H1 (cell line): ENCODE results near the gene ZSCAN5A. TPM values are rescaled to one million over a fixed set of nuclear protein-coding genes. Genes with fewer than 3 reads are reported as not detected.

Source experiments
- CTCF ChIA-PET: fragments of 300-600 bp; sonication (Branson Sonifier 250); formaldehyde crosslinking; loops from one replicate; lab custom pipeline; 2021; ENCODE audit not compliant: partially characterized antibody; lab: Charles Lee
- POLR2A ChIA-PET: fragments of 300-600 bp; sonication (Branson Sonifier 250); formaldehyde crosslinking; loops from one replicate; lab custom pipeline; 2021; ENCODE audit warnings: inconsistent platforms; ENCODE audit not compliant: partially characterized antibody; lab: Charles Lee
- DNase-seq, 2 experiments: peaks; one replicate each; pipeline versions ENCODE4 v3.0.0 to v3.0.0-alpha.2; 2010 to 2022; ENCODE audit warnings: low spot score in 2 of 2, low read depth in 1 of 2, mixed read lengths in 1 of 2
- FAIRE-seq: peaks from 2 replicates; lab custom pipeline; 2011; peaks lifted over from hg19 to GRCh38; lab: Jason Lieb, UNC
- H2AFZ ChIP-seq: 2 replicates; pipeline ENCODE4 v1.8.1; 2012; ENCODE audit warnings: low read length, inconsistent platforms
- H2AK5ac ChIP-seq: 2 replicates; pipeline ENCODE4 v1.6.1; 2013; ENCODE audit warnings: low read depth, low read length
- H2BK120ac ChIP-seq: replicated peaks from 2 replicates; pipeline ENCODE3; 2013; ENCODE audit warnings: low read depth, low read length, inconsistent platforms
- H2BK12ac ChIP-seq: 2 replicates; pipeline ENCODE4 v1.6.1; 2013; ENCODE audit warnings: low read depth, low read length
- H2BK15ac ChIP-seq: 2 replicates; pipeline ENCODE4 v1.6.1; 2013; ENCODE audit warnings: low read length
- H2BK20ac ChIP-seq: 2 replicates; pipeline ENCODE4 v1.6.1; 2013; ENCODE audit warnings: low read length
- H2BK5ac ChIP-seq: 2 replicates; pipeline ENCODE4 v1.6.1; 2013; ENCODE audit warnings: low read depth, low read length
- H3K14ac ChIP-seq: 2 replicates; pipeline ENCODE4 v1.6.1; 2013; ENCODE audit warnings: inconsistent platforms; ENCODE audit not compliant: insufficient read length
- H3K18ac ChIP-seq: 2 replicates; pipeline ENCODE4 v1.6.1; 2013; ENCODE audit warnings: low read length; ENCODE audit errors: extremely low read depth
- H3K23ac ChIP-seq: 2 replicates; pipeline ENCODE4 v1.6.1; 2013; ENCODE audit warnings: inconsistent platforms; ENCODE audit not compliant: insufficient read length
- H3K23me2 ChIP-seq: 2 replicates; pipeline ENCODE4 v1.6.1; 2013; ENCODE audit warnings: low read depth, low read length
- H3K27ac ChIP-seq: 2 replicates; pipeline ENCODE4 v1.6.1; 2011; ENCODE audit warnings: low read depth, low read length, inconsistent platforms
- H3K27me3 ChIP-seq, 4 experiments: replicated peaks in 1 of 4; 1 replicate in 1 of 4; 2 replicates in 3 of 4; pipeline versions ENCODE4 v1.6.1 to v1.8.1; 2011 to 2013; ENCODE audit warnings: low read length in 3 of 4, mild to moderate bottlenecking in 3 of 4, inconsistent platforms in 2 of 4, mixed read lengths in 2 of 4, moderate library complexity in 1 of 4; ENCODE audit not compliant: control insufficient read depth in 3 of 4, insufficient read depth in 3 of 4; ENCODE audit errors: extremely low read depth in 1 of 4
- H3K36me3 ChIP-seq, 4 experiments: 2 replicates each; pipeline versions ENCODE4 v1.6.1 to v1.8.1; 2011 to 2013; ENCODE audit warnings: mild to moderate bottlenecking in 4 of 4, low read length in 3 of 4, moderate library complexity in 2 of 4, control low read depth in 1 of 4, inconsistent platforms in 1 of 4; ENCODE audit not compliant: insufficient read depth in 4 of 4, control insufficient read depth in 2 of 4
- H3K4ac ChIP-seq: replicated peaks from 2 replicates; pipeline ENCODE3; 2013; ENCODE audit warnings: low read length, low read depth, mixed read lengths, inconsistent platforms; ENCODE audit not compliant: insufficient read length
- H3K4me1 ChIP-seq, 4 experiments: replicated peaks in 1 of 4; 1 replicate in 1 of 4; 2 replicates in 3 of 4; pipeline versions ENCODE4 v1.6.1 to v1.8.1; 2011 to 2013; ENCODE audit warnings: low read length in 3 of 4, inconsistent platforms in 2 of 4, mixed read lengths in 1 of 4; ENCODE audit not compliant: insufficient read depth in 4 of 4, control insufficient read depth in 3 of 4
- H3K4me2 ChIP-seq, 2 experiments: 2 replicates each; pipeline versions ENCODE4 v1.6.1 to v1.8.1; 2011 to 2013; ENCODE audit warnings: low read depth in 2 of 2, low read length in 2 of 2, control low read depth in 1 of 2, inconsistent platforms in 1 of 2, mild to moderate bottlenecking in 1 of 2; ENCODE audit not compliant: insufficient read depth in 1 of 2
- H3K4me3 ChIP-seq, 4 experiments: fragments of 200-600, 300-600 bp in 1 of 4; sonication (generic), shearing (Covaris generic), sonication (Bioruptor Twin) in 1 of 4; 2 replicates each; pipeline versions ENCODE4 v1.5.1 to v1.8.1; 2011 to 2016; ENCODE audit warnings: low read length in 4 of 4, low read depth in 3 of 4, control low read depth in 2 of 4, inconsistent platforms in 2 of 4, mild to moderate bottlenecking in 2 of 4, mixed read lengths in 1 of 4, moderate library complexity in 1 of 4; ENCODE audit not compliant: insufficient read depth in 2 of 4; ENCODE audit errors: extremely low read depth in 1 of 4
- H3K56ac ChIP-seq: replicated peaks from 2 replicates; pipeline ENCODE3; 2013; ENCODE audit warnings: low read depth, mild to moderate bottlenecking, mixed read lengths, low read length, inconsistent platforms; ENCODE audit not compliant: insufficient read length
- H3K79me1 ChIP-seq: 2 replicates; pipeline ENCODE4 v1.6.1; 2013; ENCODE audit warnings: low read depth, low read length, control low read depth
- H3K79me2 ChIP-seq, 2 experiments: 2 replicates each; pipeline versions ENCODE4 v1.6.1 to v1.8.1; 2012 to 2013; ENCODE audit warnings: low read length in 2 of 2, mild to moderate bottlenecking in 2 of 2, inconsistent platforms in 1 of 2; ENCODE audit not compliant: insufficient read depth in 2 of 2, control insufficient read depth in 1 of 2
- H3K9ac ChIP-seq, 4 experiments: replicated peaks in 1 of 4; 1 replicate in 1 of 4; 2 replicates in 3 of 4; pipeline versions ENCODE4 v1.6.1 to v1.8.1; 2011 to 2013; ENCODE audit warnings: low read depth in 3 of 4, low read length in 3 of 4, control low read depth in 2 of 4, mild to moderate bottlenecking in 2 of 4, moderate library complexity in 2 of 4, inconsistent platforms in 1 of 4; ENCODE audit errors: extremely low read depth in 1 of 4
- H3K9me3 ChIP-seq, 2 experiments: 2 replicates each; pipeline versions ENCODE4 v1.6.1 to v1.8.1; 2012 to 2013; ENCODE audit warnings: mild to moderate bottlenecking in 2 of 2, moderate library complexity in 2 of 2, control low read depth in 1 of 2, inconsistent platforms in 1 of 2, low read depth in 1 of 2, low read length in 1 of 2, mixed read lengths in 1 of 2; ENCODE audit not compliant: insufficient read depth in 2 of 2
- H4K20me1 ChIP-seq, 2 experiments: replicated peaks in 1 of 2; 2 replicates each; pipeline versions ENCODE3 to v1.8.1; 2011 to 2013; ENCODE audit warnings: inconsistent platforms in 2 of 2, low read length in 2 of 2, mild to moderate bottlenecking in 1 of 2; ENCODE audit not compliant: insufficient read depth in 2 of 2, control insufficient read depth in 1 of 2
- H4K5ac ChIP-seq: 2 replicates; pipeline ENCODE4 v1.6.1; 2013; ENCODE audit warnings: low read length, low read depth, mixed read lengths, inconsistent platforms; ENCODE audit not compliant: insufficient read length
- H4K8ac ChIP-seq: 2 replicates; pipeline ENCODE4 v1.8.0; 2013; ENCODE audit warnings: mild to moderate bottlenecking, moderate library complexity, low read length, inconsistent platforms; ENCODE audit not compliant: insufficient read depth; ENCODE audit errors: extremely low read depth
- H4K91ac ChIP-seq: replicated peaks from 2 replicates; pipeline ENCODE3; 2013; ENCODE audit warnings: low read length, mixed read lengths, inconsistent platforms; ENCODE audit not compliant: insufficient read length
- CBX8 ChIP-seq: fragments of 300-800, 300-1000 bp; sonication (generic); IDR thresholded peaks from 2 replicates; pipeline ENCODE4 v1.7.1; 2016; ENCODE audit warnings: low read depth, low read length, borderline replicate concordance
- CHD1 ChIP-seq: IDR thresholded peaks from 2 replicates; pipeline ENCODE4 v1.6.1; 2012; ENCODE audit warnings: low read depth, low read length, improper control_type of control experiment
- CREB1 ChIP-seq: IDR thresholded peaks from 2 replicates; pipeline ENCODE4 v1.6.1; 2012; ENCODE audit warnings: inconsistent platforms
- EP300 ChIP-seq, 2 experiments: IDR thresholded peaks; 1 replicate in 1 of 2; 2 replicates in 1 of 2; pipeline ENCODE4 v1.6.1; 2011 to 2012; ENCODE audit warnings: low read depth in 2 of 2, low read length in 2 of 2, mild to moderate bottlenecking in 2 of 2, borderline replicate concordance in 1 of 2, inconsistent platforms in 1 of 2, moderate library complexity in 1 of 2
- HDAC6 ChIP-seq: IDR thresholded peaks from one replicate; pipeline ENCODE4 v1.7.1; 2012; ENCODE audit warnings: low read depth, mild to moderate bottlenecking, inconsistent platforms, low read length, moderate library complexity
- POLR2A ChIP-seq, 2 experiments: IDR thresholded peaks; 1 replicate in 1 of 2; 2 replicates in 1 of 2; pipeline ENCODE4 v1.6.1; 2011; ENCODE audit warnings: low read depth in 2 of 2, low read length in 2 of 2, mild to moderate bottlenecking in 2 of 2; ENCODE audit errors: control extremely low read depth in 1 of 2
- RBBP5 ChIP-seq: IDR thresholded peaks from 2 replicates; pipeline ENCODE4 v1.7.1; 2012; ENCODE audit warnings: low read depth, mild to moderate bottlenecking, inconsistent platforms, low read length, moderate library complexity, borderline replicate concordance
- RNF2 ChIP-seq: fragments of 200-900, 300-1000 bp; sonication (generic); IDR thresholded peaks from 2 replicates; pipeline ENCODE4 v1.7.1; 2016; ENCODE audit warnings: borderline replicate concordance, low read depth, mild to moderate bottlenecking, antibody characterized with exemption, low read length; ENCODE audit not compliant: poor library complexity, severe bottlenecking; ENCODE audit errors: missing control alignments
- SP4 ChIP-seq: IDR thresholded peaks from 2 replicates; pipeline ENCODE4 v1.6.1; 2012; ENCODE audit warnings: low read length, inconsistent platforms
- TEAD4 ChIP-seq: IDR thresholded peaks from 2 replicates; pipeline ENCODE4 v1.6.1; 2012; ENCODE audit warnings: low read depth, low read length, inconsistent platforms, mixed read lengths
- WGBS, 2 experiments: shearing (Covaris generic) in 1 of 2; methylation state at CpG; one replicate each; pipeline versions ENCODE4 v1.1.6 to v1.1.7; 2013 to 2015; ENCODE audit warnings: low lambda C conversion rate in 2 of 2, mixed read lengths in 2 of 2, inconsistent platforms in 1 of 2, low coverage in 1 of 2, missing lambda C conversion rate in 1 of 2; ENCODE audit not compliant: insufficient replicate concordance in 2 of 2, insufficient coverage in 1 of 2, insufficient read length in 1 of 2; ENCODE audit errors: extremely low coverage in 1 of 2, missing lambda C conversion rate in 1 of 2; 5-methylcytosine and 5-hydroxymethylcytosine counted together
- polyA plus RNA-seq, 7 experiments: library from polyadenylated mRNA; depleted of rRNA in 3 of 7; stranded (reverse) in 5 of 7; unstranded in 2 of 7; fragments of >200 nt in 5 of 7; fragments of 200-250 nt in 2 of 7; gene quantifications; 1 replicate in 5 of 7; 2 replicates in 1 of 7; 4 replicates in 1 of 7; pipeline versions ENCODE4 v1.2.1 to v1.2.3, GENCODE V29; 2011 to 2013; ENCODE audit warnings: missing spikeins in 2 of 7, mixed read lengths in 2 of 7
- total RNA-seq: library from RNA; stranded (reverse); fragmentation: NEBNext Ultra II Directional; extraction: Animal tissue kit (Norgen Biotek cat#: 25700); gene quantifications from 2 replicates; pipeline ENCODE4 v1.2.1, GENCODE V29; 2021
- TF ChIP-seq, protein P1 (sequence below): IDR thresholded peaks from 2 replicates; pipeline ENCODE4 v1.6.1; 2012; ENCODE audit warnings: low read length, inconsistent platforms
- TF ChIP-seq, protein P2 (sequence below): IDR thresholded peaks from 2 replicates; pipeline ENCODE4 v1.6.1; 2011; ENCODE audit warnings: low read depth, mild to moderate bottlenecking, low read length; ENCODE audit not compliant: insufficient read depth

Gene ZSCAN5A
- total and polyA plus RNA-seq, 2 of the 8 experiments (the other 6 are each of a cell fraction or from before 2014, with no cell fraction given), result 8.6 to 11.0 TPM

DNA sequence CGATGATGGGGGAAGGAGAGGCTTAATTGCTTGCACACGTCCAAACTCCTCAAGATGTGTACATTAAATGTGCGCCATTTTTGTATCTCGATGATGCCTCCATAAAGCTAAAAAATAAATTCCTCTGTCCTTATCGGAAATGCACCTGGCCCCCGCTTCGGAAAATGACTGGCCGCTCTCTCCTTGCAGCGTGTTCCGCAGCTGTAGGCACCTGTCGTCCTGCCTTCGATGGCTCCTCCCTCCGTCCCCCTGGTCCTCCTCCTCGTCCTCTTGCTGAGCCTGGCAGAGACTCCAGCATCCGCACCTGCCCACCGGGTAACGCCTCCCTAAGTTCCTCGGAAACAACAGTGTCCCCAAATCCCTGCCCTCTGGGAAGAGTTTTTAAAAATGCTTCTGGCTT, 137.8 kb downstream of the ZSCAN5A start:
- no peak overlapping the region for H4K8ac ChIP-seq
- DNase-seq, result no peak
- H3K36me3 ChIP-seq, result no peaks in the 10 kb centered on the region
- H3K23ac ChIP-seq, result no peak overlapping the region
- H3K27ac ChIP-seq, result no peak overlapping the region
- POLR2A ChIA-PET, result no interaction called here
- H4K91ac ChIP-seq, result no peak overlapping the region
- no peak overlapping the region for H3K18ac ChIP-seq
- H2AFZ ChIP-seq, result no peak overlapping the region
- H3K4me2 ChIP-seq, result no peak overlapping the region
- H3K9me3 ChIP-seq, result no peaks in the 10 kb centered on the region
- no peaks in the 10 kb centered on the region for H3K23me2 ChIP-seq
- no peak overlapping the region for H2BK15ac ChIP-seq
- no peaks in the 10 kb centered on the region for H3K79me2 ChIP-seq
- H3K27me3 ChIP-seq, result no peaks in the 10 kb centered on the region; a peak in 1 of 7 replicates
- H3K4me1 ChIP-seq, result peaks cover 0 to 3% (median 0%) of the 10 kb centered on the region in 4 experiments; a peak in 1 of 7 replicates
- H3K56ac ChIP-seq, result no peak overlapping the region
- CTCF ChIA-PET, result interaction anchor here (1.0 to 13.8 kb wide), 7 partner anchors 11 to 96 kb away, joined by 3 to 137 read pairs (median 4); partner anchors contain the start of gene EDDM13
- WGBS, 2 experiments, result 87% methylated on average over 17 of the region's 18 CpGs; no CpG with 5 or more reads in 1 of the 2 experiments
- H4K20me1 ChIP-seq, result no peaks in the 10 kb centered on the region
- H3K9ac ChIP-seq, result no peak overlapping the region
- H3K79me1 ChIP-seq, result no peaks in the 10 kb centered on the region
- H2BK12ac ChIP-seq, result no peak overlapping the region
- no peak overlapping the region for H2BK120ac ChIP-seq
- no peak overlapping the region for H2BK5ac ChIP-seq
- FAIRE-seq, result no peak
- no peak overlapping the region for H2BK20ac ChIP-seq
- H3K4me3 ChIP-seq, result no peak overlapping the region
- H4K5ac ChIP-seq, result no peak overlapping the region
- H3K4ac ChIP-seq, result no peak overlapping the region
- no peak overlapping the region for H2AK5ac ChIP-seq
- no peak overlapping the region for H3K14ac ChIP-seq
- TF ChIP-seq CREB1 (no peak), HDAC6 (no peak), RBBP5 (no peak), SP4 (no peak), CBX8 (no peak), RNF2 (no peak), CHD1 (no peak), POLR2A (IDR thresholded peaks at IDR 0.05; ENCODE audit: control extremely low read depth in 1 of 2, low read depth in 2 of 2, low read length in 2 of 2) (no peak), EP300 (IDR thresholded peaks at IDR 0.05; ENCODE audit: borderline replicate concordance in 1 of 2, low read depth in 2 of 2, low read length in 2 of 2) (no peak), TEAD4 (no peak)
- TF ChIP-seq, protein P1, sequence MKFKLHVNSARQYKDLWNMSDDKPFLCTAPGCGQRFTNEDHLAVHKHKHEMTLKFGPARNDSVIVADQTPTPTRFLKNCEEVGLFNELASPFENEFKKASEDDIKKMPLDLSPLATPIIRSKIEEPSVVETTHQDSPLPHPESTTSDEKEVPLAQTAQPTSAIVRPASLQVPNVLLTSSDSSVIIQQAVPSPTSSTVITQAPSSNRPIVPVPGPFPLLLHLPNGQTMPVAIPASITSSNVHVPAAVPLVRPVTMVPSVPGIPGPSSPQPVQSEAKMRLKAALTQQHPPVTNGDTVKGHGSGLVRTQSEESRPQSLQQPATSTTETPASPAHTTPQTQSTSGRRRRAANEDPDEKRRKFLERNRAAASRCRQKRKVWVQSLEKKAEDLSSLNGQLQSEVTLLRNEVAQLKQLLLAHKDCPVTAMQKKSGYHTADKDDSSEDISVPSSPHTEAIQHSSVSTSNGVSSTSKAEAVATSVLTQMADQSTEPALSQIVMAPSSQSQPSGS, result no peak
- TF ChIP-seq, protein P2, sequence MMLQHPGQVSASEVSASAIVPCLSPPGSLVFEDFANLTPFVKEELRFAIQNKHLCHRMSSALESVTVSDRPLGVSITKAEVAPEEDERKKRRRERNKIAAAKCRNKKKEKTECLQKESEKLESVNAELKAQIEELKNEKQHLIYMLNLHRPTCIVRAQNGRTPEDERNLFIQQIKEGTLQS, result no peak
